NCI-H345 treated with DMSO at 0.1 percent for 48 hours (cell line): ENCODE measurements around the gene CCDC34.

Source experiments
- DNase-seq: peaks from one replicate; lab custom pipeline; 2025; ENCODE audit not compliant: unreplicated experiment; lab: John Stamatoyannopoulos, UW

CCDC34 gene

GRCh38 chr11:27291954-27292636 lies 70.9 kb downstream of the CCDC34 start:
- no peak for DNase-seq

- DNase-seq = no peak
Observed at GRCh38 chr11:27291302-27291889, 71.6 kb downstream of the CCDC34 start.

- DNase-seq = no peak
Observed at GRCh38 chr11:27290261-27291050, 72.6 kb downstream of the CCDC34 start.
